NCI-H446 (cell line): ENCODE results near the gene RPS6KA2.
"Not testable (repeated sequence)": the region's sequence is repeated elsewhere in the genome, so short reads cannot be mapped to it uniquely, and the experiment has no call there.

ENCODE experiments used
- DNase-seq, 2 experiments: peaks; one replicate each; lab custom pipeline; 2025; lab: John Stamatoyannopoulos, UW

RPS6KA2 gene

DNA sequence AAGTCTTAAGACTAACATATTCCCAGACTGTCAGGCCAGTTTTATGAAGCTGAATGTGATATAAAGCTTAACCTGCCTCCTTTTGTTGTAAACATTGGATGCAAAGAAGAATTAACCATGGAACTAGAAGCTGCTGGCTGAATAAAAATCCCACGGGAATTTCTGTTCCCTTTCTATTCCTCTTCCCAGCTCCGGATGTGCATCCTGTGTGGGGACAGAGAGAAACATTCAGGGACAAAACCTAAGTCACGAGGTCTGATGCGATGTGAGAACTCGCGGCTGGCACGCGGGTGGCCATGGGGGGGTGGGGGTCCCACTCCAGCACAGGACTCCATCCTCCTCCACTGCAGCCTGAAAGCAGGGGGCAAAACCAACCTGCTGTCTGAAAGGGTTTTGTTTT, 72.7 kb downstream of the RPS6KA2 start:
- no peak for DNase-seq

DNA sequence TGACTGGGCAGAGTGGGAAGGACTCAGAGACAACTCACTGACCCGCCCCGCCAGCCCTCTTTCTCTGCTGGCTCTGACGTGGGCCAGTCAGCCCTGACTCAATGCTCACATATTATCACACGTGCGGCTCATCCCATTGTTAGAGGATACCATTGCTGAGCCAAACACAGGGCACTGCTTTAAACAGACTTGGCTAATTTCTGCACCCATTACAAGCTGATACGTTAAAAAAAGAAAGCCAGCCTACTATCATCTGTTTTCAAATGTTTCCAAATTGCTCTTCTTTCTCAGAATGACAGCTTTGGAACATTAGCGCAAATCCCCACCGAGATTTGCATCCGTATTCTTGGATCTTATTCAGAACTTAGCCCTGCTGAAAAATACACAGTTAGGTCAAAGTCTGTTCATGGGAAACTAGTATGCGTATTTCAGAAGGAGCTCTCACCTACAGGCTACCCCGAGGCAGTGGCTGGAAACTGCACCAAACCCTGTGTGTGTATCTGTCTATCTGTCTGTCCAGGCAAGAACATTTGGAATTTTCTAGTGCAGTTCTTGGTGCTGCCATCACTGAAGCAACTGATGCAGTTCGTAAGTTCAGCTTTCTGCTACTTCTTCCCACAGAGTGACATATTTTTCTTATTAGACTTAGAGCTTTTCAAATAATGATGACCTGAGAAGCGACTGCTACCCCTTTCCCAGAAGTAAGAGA, 73.3 kb downstream of the RPS6KA2 start:
- no peak for DNase-seq

DNA sequence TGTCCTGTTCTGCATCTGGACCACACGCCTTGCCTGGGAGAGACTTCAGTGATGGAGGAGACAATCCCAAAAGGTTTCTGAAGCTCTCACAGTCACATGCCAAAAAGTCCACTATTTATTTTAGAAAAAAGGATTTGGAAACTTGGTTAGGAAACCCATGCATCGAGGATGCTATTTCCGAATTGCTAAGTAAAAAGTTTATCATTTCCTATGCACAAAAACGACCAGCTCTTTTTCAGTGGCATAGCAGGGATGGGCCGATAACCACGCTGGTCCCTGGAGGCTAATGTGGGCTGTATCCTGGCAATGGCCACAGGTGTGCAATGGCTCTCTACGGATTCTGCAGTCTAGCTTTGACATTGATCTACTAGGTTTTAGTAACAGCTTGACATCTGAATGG, 74.5 kb downstream of the RPS6KA2 start:
- no peak for DNase-seq

DNA sequence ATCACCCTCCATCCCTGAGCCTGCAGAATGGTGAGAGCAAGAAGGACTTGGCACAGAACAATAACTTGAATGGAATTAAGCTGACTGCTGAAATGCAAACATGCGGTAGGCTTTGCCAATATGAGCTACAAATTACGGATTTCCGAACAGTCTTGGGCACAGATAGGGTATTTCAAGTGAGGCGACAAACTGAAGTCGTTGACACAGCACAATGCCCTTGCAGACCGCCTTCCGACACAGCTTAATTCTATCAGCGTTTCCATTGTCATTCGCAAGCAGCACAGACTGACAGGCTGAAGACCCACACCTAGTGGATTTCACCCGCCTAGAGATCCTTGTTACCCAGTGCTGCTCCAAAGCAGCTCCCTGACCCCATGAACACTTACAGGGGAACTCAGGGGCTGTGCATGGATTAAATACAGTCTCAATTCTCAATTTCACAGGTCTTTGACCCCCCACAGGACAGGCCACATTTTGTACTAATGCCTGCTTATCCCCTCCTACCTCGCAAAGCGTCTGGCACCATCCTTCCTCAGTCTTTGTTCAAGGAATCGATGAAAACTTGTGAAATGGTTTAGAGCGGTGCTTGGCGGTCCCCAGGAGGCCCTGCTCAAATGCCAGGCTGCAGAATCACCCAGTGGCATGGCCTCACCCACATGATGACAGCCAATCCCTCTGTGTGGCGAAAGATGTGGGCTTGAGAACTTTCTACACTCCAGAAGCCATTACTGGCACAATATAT, 75.1 kb downstream of the RPS6KA2 start:
- no peak for DNase-seq

DNA sequence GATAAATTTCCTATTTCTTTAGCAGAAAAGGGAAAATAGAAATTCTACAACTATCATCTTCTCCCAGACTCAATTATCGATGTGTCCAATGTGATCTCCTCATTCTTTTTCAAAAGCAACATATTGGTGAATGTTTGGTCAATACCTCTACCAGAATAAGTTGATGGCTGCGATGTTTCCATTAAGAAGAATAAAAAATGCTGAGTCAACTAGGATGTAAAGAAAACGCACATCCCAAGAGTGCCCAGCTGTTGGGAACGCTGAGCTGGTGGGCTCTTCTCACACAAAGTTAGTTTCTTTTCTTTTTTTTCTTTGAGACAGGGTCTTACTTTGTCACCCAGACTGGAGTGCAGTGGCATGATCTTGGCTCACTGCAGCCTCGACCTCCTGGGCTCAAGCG, 80.4 kb downstream of the RPS6KA2 start:
- no peak for DNase-seq

DNA sequence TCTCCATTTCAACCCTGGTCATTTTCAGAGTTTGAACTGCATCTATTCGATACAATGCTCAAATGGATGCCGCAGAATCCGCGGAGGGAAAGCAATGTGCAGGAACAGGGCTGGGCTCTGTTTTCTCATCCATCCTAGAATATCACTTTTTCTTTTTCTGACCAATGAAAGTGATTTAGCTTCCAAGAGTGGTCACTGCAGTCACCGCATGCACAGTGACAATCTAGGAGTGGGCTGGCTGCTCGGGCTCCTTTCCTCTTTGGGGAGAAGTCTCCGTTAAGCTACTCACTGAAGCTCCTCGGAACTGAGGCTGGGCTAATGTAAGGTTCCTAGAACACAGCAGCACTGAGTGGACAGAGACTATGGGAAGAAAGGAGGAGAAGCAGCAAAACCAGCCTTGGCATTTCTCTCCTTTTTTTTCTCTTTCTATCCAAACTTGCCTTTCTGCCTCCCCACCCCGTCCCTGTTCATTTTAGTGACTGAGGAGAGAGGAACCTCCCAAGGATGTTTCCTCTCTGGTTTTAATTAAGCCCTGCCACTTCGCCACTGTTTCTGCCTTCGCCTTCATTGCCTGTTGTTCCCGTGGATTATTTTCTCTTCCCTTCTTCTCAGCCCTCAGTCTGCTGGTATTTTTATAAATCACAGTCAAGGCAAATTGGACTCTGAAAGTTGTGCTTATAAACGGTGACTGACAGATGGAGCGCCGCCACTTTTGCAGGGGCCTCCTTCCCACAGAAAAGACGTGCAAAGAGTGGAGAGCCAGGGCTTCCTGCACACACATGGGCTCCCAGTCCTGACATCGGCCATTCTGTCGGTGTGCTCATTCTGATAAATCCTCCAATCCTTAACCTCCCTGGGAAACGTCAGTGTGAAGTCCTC, 81.7 kb downstream of the RPS6KA2 start:
- DNase-seq, result no peak

DNA sequence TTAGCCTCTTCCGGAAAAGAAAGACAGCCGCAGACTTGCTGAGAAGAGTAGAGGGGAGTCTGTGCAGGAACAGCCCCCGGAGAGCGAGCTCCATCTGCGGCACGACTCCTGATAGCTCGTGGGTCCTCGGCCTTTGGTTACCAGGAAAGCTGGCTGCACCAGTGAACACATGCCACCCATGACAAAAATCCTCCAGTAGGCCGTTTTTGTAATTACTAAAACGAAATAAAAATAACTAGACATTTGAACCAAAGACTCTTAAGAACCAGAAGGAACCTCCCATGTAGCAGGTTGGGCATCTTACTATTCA, 82.8 kb downstream of the RPS6KA2 start:
- no peak for DNase-seq

DNA sequence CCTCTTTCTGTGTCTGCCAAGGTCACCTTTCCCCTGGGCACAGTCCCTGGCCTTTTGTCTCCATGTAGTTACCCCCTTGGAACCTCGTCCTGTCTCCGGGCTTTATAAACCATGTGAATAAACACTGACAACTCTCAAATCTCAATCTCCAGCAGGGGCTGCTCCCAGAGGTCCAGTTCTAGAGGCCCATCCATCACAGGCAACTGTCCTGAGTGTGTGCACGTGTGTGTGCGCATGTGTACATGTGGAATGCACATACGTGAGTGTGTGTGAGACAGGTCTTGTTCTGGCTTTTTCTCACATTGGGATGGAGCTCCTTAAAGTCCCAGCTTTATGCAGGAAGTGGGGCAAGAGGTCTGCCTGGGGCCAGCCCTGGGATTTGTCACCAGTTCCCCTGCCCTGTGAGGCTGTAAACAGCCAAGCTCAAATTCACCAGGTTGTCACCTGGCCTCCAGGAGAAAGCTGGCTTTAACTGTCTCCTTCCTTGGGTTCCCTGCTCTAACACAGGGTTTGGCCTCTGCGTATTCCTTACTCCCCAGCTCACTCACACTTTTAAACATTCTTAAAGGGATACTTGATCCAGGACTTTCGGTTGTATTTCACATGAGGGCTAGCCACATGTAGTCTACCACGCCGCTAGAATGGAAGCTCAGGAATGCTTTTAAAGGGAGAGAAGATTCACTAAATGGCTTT, 83.3 kb downstream of the RPS6KA2 start:
- no peak for DNase-seq

DNA sequence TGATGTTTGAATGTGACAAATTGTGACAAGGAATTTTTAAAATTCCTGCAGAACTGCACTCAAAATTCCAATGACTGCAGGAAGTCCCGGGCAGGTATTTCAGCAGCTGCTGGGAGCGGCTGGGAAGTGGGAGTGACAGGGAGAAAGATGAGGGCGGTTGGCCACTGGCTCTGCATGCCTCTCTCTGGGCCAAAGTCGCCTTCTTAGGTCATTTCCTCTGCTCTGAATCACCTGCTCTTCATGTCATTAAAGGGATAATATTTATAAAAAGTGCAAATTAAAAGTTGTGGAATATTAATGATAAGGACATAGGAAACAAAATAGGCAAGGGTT, 84.5 kb downstream of the RPS6KA2 start:
- no peak for DNase-seq

DNA sequence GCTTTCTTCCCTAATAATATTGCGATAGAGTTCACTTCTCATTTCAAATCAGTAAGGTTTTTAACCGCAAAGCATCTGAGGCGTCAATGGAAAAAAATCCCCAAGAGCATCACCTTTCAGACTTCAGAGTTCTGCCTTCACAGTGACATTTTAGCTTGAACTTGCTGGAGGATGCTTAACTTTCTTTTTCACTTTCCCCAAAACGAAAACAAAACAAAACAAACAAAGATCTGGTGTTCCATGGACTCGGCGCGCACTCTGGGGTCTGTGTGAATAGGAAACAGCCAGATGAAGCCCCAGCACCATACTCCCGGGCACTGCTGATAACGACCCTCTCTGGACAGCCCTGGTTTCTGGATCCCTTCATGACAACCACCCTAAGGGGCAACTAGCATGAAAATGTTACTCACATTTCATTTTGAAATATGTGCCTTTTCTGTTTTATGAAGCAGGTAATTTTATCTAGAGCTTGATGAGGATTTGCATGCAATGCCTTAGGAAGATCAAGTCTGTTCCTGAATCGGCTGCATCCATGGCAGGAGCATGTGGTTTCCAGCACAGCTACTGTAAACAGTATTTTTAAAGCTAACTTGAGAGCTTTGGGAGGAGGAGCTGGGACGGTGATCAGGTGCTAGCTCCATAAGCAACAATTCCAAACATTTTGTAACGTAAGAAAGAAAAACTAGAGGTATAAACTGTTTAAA, 85.0 kb downstream of the RPS6KA2 start:
- DNase-seq, result no peak

DNA sequence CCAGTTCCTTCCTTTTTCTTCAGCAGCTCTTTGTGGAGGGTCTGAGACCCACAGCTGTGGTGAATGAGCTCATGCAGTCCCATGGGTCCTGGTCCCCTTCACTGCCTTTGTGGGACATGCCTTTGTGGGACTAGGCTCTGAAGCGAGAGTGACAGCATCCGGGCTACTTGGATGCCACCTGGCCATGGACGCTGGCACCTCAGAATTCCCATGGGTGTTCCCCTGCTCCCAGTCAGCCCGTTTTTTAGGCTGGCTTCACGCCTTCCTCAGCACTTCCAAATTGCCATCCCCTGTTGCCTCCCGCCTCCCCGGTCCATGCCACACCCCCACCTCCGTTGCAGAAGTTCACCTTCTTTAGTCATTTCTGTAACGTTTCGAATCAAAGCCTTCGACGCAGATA, 85.7 kb downstream of the RPS6KA2 start:
- DNase-seq, result no peak

DNA sequence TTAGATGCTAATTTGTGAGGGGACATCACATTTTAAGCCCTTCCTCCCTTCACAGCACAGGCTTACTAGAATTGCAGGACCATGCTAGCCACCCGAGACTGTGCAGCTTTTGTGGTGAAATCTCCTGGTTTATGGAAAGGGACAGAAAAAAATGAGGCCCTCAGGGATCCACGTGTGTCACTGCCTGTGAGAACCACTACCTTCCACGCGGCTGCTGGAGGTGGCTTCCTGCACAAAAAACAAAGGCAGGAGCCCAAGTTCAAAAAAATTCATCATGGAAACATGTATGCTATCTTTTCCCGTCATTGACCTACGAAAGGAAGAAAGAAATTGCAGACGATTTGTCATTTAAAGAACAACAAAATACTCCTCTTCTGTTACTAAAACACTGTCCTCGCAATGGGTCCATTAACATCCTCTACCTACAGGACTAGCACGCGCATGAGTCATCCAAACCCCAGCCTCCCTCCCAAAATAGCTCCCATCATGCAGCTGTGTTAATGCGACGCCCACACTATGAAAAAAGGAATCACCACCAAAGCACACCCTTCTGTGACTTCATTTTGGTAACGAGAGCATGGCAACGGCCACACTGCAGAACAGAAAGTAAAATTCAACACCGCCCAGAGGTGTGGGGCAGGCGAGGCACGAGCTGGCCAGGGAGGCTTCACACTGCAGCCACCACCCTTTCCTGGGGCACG, 86.3 kb downstream of the RPS6KA2 start:
- DNase-seq, result no peak

DNA sequence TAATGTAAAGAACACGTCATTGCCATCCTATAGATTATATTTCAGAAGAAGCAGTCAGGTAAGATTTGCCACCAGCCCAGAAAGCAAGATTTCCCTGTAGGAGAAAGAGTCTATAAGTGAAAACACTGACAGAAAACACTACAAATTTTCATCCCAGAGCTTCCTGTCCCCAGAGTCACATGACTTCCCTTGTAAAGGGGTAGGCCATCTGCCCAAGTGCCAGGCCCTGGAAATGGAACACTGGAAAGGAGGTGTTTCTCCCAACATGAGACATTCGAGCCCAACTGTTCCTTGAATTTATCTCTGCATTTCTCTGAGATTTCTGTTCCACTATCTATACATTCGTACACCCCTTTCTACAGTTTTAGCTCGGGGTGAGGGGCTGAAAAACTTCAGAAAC, 87.5 kb downstream of the RPS6KA2 start:
- DNase-seq, result no peak

DNA sequence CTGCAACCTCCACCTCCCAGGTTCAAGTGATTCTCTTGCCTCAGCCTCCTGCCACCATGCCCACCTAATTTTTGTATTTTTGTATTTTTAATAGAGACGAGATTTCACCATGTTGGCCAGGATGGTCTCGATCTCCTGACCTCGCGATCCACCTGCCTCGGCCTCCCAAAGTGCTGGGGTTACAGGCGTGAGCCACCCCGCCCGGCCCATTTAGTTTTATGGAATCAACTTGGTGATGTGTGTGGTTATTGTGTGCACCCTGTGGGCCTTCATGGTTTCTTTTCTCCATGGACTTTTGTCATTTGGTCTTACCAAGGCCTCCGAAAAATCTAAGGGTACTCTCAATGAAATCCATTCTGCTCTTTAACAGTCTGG, 88.1 kb downstream of the RPS6KA2 start:
- not testable (repeated sequence) for DNase-seq

DNA sequence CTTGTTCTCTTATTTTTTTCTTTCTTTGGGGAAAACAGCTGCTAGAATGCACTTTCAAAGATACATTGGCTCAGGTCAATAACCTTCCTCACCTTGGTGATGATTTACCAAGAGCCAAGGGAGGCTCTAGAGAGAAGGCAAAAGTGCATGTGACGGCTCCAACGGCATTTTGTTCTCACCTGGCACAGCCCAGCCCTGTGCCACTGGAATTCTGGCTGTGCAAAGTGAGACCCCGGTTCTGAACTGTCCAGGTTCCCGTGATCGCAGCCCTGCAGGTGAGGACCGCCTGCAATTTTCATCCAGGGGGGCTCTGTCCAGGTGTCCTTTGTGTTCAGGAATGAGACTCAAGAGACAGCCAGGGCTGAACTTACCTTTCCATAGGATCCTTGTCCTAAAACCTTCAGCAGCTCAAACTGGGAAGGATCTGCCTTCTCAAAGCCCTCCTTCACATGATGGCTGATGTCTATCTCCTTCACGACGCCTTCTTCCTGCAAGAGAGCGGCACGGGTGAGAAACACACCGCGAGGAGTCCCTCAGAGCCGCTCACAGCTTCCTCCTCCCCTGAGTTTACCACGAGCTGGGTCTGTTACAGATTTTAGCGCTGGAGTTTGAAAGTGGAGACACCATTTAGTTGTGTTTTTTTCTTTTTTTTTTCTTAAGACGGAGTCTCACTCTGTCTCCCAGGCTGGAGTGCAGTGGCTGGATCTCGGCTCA, 88.6 kb downstream of the RPS6KA2 start:
- no peak for DNase-seq

DNA sequence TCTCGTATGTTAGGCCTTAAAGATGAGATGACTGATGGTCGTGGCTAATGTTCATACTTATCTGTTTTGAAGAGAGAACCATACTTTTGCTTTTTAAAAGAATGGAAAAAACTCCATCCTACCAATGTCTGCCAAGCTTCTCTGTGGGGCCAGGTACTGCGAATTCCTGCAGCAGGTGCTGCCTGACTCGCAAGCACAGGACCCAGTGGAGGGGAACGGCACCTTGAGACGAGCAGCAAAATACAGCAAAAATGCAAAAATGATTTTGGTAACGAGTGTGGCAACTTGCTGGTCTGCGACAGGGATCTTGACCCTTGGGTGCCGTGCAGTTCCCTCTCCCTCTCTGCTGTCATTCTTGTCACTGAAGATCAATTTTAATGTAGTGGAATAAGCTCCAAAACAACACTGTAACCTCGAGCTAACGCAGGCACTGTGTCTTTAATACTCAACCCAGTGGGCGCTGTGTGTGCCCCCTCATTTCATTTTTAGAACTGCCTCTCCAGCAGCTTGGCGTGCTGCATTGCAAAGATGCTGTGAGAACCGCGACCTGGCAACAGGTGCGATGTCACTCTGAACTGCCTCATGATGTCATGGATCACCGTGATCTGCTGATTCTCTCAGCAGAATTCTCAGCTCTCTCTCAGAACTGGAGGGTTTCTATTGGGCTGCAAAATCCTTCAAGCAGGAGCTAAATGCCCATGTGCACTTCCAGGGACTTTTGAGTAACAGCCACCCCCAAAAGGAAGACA, 92.2 kb downstream of the RPS6KA2 start:
- no peak for DNase-seq

DNA sequence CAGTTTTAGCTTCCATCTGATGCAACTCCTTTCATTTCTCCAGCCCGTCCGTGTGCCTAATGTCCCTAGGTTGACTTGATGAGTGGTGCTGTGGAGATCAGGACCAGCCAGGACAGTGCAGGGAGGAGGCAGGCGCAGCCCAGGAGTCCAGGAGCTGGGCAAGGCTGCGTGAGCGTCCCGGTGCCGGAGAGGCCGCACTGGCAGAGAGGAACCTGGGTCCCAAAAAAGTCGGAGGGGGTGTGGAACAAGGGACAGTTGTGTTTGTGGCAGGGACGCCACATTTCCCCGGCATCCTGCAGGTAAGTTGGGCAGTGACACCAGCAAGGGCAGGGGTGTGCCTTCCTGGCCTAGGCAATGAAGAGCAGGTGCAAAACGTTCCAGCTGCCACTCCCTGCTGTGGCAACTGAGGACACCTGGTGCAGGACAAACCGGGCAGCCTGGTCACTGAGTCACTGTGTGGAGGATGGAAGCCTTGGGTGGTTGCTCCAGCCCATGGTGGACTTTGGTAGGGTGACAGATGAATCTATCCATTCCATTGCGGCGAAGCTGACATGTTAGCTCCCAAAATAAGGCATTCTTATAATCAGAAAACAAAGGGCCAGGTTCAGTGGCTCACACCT, 93.7 kb downstream of the RPS6KA2 start:
- DNase-seq, result no peak

DNA sequence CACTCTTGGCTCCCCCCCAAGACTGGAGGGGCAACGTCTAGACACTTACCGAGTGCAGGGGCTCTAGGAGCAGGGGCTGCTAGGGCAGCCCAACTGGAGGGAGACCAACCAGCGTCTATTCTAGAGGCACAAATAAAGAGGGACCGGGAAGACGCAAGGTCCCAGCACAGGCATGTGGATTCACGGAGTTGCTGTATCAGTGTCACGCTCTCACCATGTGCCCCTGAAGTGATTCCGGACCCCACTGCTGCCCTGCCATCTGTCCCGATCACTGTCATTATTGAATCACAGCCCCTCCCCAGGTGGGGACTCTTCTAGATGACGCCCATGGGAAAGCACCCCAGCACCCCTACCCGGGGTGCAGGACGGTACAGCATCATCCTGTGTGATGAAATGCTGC, 94.7 kb downstream of the RPS6KA2 start:
- DNase-seq, result no peak
